ENCODE data around the gene SERPINA4. TPM values are rescaled to one million over a fixed set of nuclear protein-coding genes. Genes with fewer than 3 reads are reported as not detected.
"Not testable (repeated sequence)": the region's sequence is repeated elsewhere in the genome, so short reads cannot be mapped to it uniquely, and the experiment has no call there.

The SERPINA4 gene
- total and polyA plus RNA-seq, 2 experiments from 2014 or later: not detected

GRCh38 chr14:94574336-94574735 is 13.1 kb downstream of the SERPINA4 start:
- Histone ChIP-seq H3K27me3 (no peaks in the 10 kb centered on the region), H3K4me3 (no peak overlapping the region), H3K36me3 (no peaks in the 10 kb centered on the region), H3K27ac (no peak overlapping the region), H3K4me1 (ENCODE audit: low read depth) (no peaks in the 10 kb centered on the region), H3K9me3 (ENCODE audit: low read depth) (no peaks in the 10 kb centered on the region)
- DNase-seq (ENCODE audit: low read depth in 1 of 2, low spot score in 1 of 2): no peak
- no peak for TF ChIP-seq CTCF (IDR thresholded peaks at IDR 0.05; ENCODE audit: low read depth, low read length)

- Histone ChIP-seq H3K36me3 (no peaks in the 10 kb centered on the region), H3K4me1 (ENCODE audit: low read depth) (no peaks in the 10 kb centered on the region), H3K27ac (no peak overlapping the region), H3K27me3 (no peaks in the 10 kb centered on the region), H3K4me3 (no peak overlapping the region), H3K9me3 (ENCODE audit: low read depth) (no peaks in the 10 kb centered on the region)
- no peak for TF ChIP-seq CTCF (IDR thresholded peaks at IDR 0.05; ENCODE audit: low read depth, low read length)
- DNase-seq (ENCODE audit: low read depth in 1 of 2, low spot score in 1 of 2): peak in 1 of 2 donors; percentile 77
Observed at GRCh38 chr14:94575730-94576585, 14.7 kb downstream of the SERPINA4 start.

- not testable (repeated sequence) for DNase-seq (ENCODE audit: low read depth in 1 of 2, low spot score in 1 of 2); H3K27me3 ChIP-seq; H3K4me3 ChIP-seq; H3K27ac ChIP-seq; H3K36me3 ChIP-seq; H3K9me3 ChIP-seq (ENCODE audit: low read depth); H3K4me1 ChIP-seq (ENCODE audit: low read depth)
Observed at GRCh38 chr14:94577472-94577871, 16.2 kb downstream of the SERPINA4 start.

DNA sequence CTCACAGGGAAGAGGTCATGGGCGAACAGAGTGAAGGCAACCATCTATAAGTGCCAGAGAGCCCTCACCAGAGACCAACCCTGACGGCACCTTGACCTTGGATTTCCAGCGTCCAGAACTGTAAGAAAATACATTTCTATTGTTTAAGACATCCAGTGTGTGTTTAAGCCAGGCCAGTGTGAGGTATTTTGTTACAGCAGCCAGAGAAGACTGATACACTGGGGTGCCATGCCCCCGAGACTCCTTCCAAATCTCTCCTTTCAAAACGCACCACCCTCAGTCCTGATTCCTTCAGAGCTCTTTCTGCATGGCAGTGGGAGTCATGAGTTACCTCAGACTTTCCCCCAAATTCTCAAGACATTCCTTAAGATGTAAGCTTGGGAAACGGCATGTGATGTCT is 17.5 kb downstream of the SERPINA4 start:
- H3K27ac ChIP-seq: no peak overlapping the region
- H3K27me3 ChIP-seq: no peaks in the 10 kb centered on the region
- no peak for TF ChIP-seq CTCF (IDR thresholded peaks at IDR 0.05; ENCODE audit: low read depth, low read length)
- H3K4me1 ChIP-seq (ENCODE audit: low read depth): no peaks in the 10 kb centered on the region
- no peaks in the 10 kb centered on the region for H3K9me3 ChIP-seq (ENCODE audit: low read depth)
- H3K36me3 ChIP-seq: no peaks in the 10 kb centered on the region
- no peak overlapping the region for H3K4me3 ChIP-seq
- no peak for DNase-seq (ENCODE audit: low read depth in 1 of 2, low spot score in 1 of 2)

- H3K9me3 ChIP-seq (ENCODE audit: low read depth): no peaks in the 10 kb centered on the region
- H3K4me3 ChIP-seq: no peak within 1 kb of the TSS
- no peak within 1 kb of the TSS for H3K27ac ChIP-seq
- no peaks in the 10 kb centered on the region for H3K4me1 ChIP-seq (ENCODE audit: low read depth)
- no peaks in the 10 kb centered on the region for H3K27me3 ChIP-seq
- H3K36me3 ChIP-seq: no peaks in the 10 kb centered on the region
- peak; percentile 46 to 73 for DNase-seq (ENCODE audit: low read depth in 1 of 2, low spot score in 1 of 2)
- no peak for TF ChIP-seq CTCF (IDR thresholded peaks at IDR 0.05; ENCODE audit: low read depth, low read length)
Observed at GRCh38 chr14:94581127-94581999, 20.1 kb downstream of the SERPINA4 start, which contains the start of gene SERPINA5. Gene SERPINA5 (plus strand): TSS chr14:94581426. CDS start chr14:94587363, 5,937 bp downstream.
